PC-9 (cell line): ENCODE data around the gene SH3TC1. TPM values are rescaled to one million over a fixed set of nuclear protein-coding genes. Genes with fewer than 3 reads are reported as not detected.

Experiments used
- BruUV-seq: library from RNA; stranded (reverse); fragments of 400-500 nt; replicated peaks from 2 replicates; lab custom pipeline; 2021; lab: Mats Ljungman, UMichigan
- CTCF ChIA-PET: fragments of 300-600 bp; sonication (Branson Sonifier 250); formaldehyde crosslinking; loops from one replicate; lab custom pipeline; 2022; ENCODE audit warnings: antibody characterized with exemption; lab: Charles Lee
- POLR2A ChIA-PET: fragments of 300-600 bp; sonication (Branson Sonifier 250); formaldehyde crosslinking; loops from one replicate; lab custom pipeline; 2022; ENCODE audit warnings: antibody characterized with exemption; ENCODE audit not compliant: unreplicated experiment; lab: Charles Lee
- DNase-seq, 2 experiments: peaks; one replicate each; pipeline versions ENCODE4 v3.0.0 to v3.0.0-alpha.2; 2015 to 2022; ENCODE audit warnings: mixed read lengths in 1 of 2
- H2AFZ ChIP-seq: fragments of 200-600 bp; sonication (generic); 2 replicates; pipeline ENCODE4 v1.8.1; 2017; ENCODE audit warnings: antibody characterized with exemption
- H3F3A ChIP-seq: fragments of 200-600 bp; sonication (generic); 2 replicates; pipeline ENCODE4 v1.8.1; 2017; ENCODE audit warnings: antibody characterized with exemption, mild to moderate bottlenecking, low read depth; ENCODE audit not compliant: insufficient read depth
- H3K27ac ChIP-seq: fragments of 200-600 bp; sonication (generic); 2 replicates; pipeline ENCODE4 v1.6.1; 2016; ENCODE audit warnings: mixed run types
- H3K27me3 ChIP-seq: fragments of 200-600 bp; sonication (generic); 2 replicates; pipeline ENCODE4 v1.6.1; 2016; ENCODE audit warnings: low read depth, mixed run types; ENCODE audit not compliant: insufficient read depth
- H3K36me3 ChIP-seq: fragments of 200-600 bp; sonication (generic); 2 replicates; pipeline ENCODE4 v1.6.1; 2016; ENCODE audit warnings: low read depth, mixed run types
- H3K4me1 ChIP-seq: fragments of 200-600 bp; sonication (generic); replicated peaks from 2 replicates; pipeline ENCODE4 v1.6.1; 2016; ENCODE audit warnings: mixed run types; ENCODE audit not compliant: insufficient read depth
- H3K4me2 ChIP-seq: fragments of 200-600 bp; sonication (generic); 2 replicates; pipeline ENCODE4 v1.6.1; 2017; ENCODE audit warnings: mixed run types
- H3K4me3 ChIP-seq: fragments of 200-600 bp; sonication (generic); 2 replicates; pipeline ENCODE4 v1.6.1; 2016; ENCODE audit warnings: mixed run types
- H3K79me2 ChIP-seq: fragments of 200-600 bp; sonication (generic); 2 replicates; pipeline ENCODE4 v1.6.1; 2017; ENCODE audit warnings: low read depth, mixed run types
- H3K9me2 ChIP-seq: fragments of 200-600 bp; sonication (generic); 2 replicates; pipeline ENCODE4 v1.8.1; 2017; ENCODE audit warnings: mild to moderate bottlenecking; ENCODE audit not compliant: insufficient read depth
- H3K9me3 ChIP-seq: fragments of 200-600 bp; sonication (generic); 2 replicates; pipeline ENCODE4 v1.8.1; 2016; ENCODE audit warnings: low read depth; ENCODE audit not compliant: insufficient read depth
- H4K20me1 ChIP-seq: fragments of 200-600 bp; sonication (generic); 2 replicates; pipeline ENCODE4 v1.8.1; 2017; ENCODE audit not compliant: insufficient read depth
- EZH2 ChIP-seq: fragments of 200-600 bp; sonication (generic); IDR thresholded peaks from 2 replicates; pipeline ENCODE4 v1.8.0; 2017; ENCODE audit warnings: antibody characterized with exemption, low read depth
- intact Hi-C: fragments of 100-400 bp; cut with micrococcal nuclease; formaldehyde crosslinking; loops from one replicate; pipeline ENCODE4 v1.10.0; 2022; ENCODE audit not compliant: unreplicated experiment
- total RNA-seq: library from RNA; stranded (reverse); gene quantifications from 2 replicates; pipeline ENCODE4 v1.2.3, GENCODE V29; 2021
- TF ChIP-seq, protein P1 (sequence below): fragments of 200-600 bp; sonication (generic); conservative IDR thresholded peaks from 2 replicates; pipeline ENCODE4 v1.6.1; 2017; ENCODE audit warnings: mixed run types, antibody characterized with exemption, mild to moderate bottlenecking, moderate library complexity

Gene SH3TC1
- total RNA-seq, 1 experiment from 2014 or later = 5.2 TPM

DNA sequence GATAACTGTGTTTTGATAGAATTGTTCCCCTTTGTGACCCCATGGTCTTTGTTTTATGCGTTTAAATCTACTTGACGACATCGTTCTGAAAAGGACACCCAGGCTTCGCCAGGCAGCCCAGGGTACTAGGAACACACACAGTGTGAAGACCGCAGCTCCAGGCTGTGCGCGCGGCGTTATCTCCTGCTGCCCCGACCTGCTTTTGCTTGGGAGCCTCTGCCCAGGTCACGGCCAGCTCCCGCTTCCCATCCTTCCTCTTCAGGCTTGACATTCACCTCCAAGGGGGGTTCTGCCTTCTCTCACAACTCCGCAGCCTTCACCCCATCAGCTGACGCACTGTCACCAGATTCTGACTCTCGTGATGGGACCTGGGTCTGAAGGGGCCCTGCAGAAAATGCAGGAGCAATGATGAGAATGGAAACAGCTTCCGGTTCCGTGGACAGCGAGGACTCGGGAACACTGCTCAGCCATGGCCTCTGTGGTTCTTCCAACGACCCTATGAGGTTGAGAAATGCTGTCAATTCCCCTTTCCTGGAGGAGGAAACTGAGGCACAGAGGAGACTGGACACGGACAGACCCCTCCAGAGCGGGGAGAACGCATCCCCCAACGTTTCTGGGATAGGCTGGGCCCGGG lies 69.9 kb downstream of the SH3TC1 start:
- ChIA-PET POLR2A (interaction anchor here (0.5 kb wide), 1 partner anchor 467 kb away, joined by 3 read pairs; no protein-coding TSS in a partner anchor), CTCF (no interaction called here)
- DNase-seq = no peak
- H3K4me3 ChIP-seq = no peak overlapping the region
- no peaks in the 10 kb centered on the region for H3K9me2 ChIP-seq
- no peaks in the 10 kb centered on the region for H3K79me2 ChIP-seq
- no peaks in the 10 kb centered on the region for H3K9me3 ChIP-seq
- peaks cover 23% of the 10 kb centered on the region for H3K27me3 ChIP-seq
- TF ChIP-seq, protein P1, sequence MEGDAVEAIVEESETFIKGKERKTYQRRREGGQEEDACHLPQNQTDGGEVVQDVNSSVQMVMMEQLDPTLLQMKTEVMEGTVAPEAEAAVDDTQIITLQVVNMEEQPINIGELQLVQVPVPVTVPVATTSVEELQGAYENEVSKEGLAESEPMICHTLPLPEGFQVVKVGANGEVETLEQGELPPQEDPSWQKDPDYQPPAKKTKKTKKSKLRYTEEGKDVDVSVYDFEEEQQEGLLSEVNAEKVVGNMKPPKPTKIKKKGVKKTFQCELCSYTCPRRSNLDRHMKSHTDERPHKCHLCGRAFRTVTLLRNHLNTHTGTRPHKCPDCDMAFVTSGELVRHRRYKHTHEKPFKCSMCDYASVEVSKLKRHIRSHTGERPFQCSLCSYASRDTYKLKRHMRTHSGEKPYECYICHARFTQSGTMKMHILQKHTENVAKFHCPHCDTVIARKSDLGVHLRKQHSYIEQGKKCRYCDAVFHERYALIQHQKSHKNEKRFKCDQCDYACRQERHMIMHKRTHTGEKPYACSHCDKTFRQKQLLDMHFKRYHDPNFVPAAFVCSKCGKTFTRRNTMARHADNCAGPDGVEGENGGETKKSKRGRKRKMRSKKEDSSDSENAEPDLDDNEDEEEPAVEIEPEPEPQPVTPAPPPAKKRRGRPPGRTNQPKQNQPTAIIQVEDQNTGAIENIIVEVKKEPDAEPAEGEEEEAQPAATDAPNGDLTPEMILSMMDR = no peak
- no peak for TF ChIP-seq EZH2
- intact Hi-C loops = loop anchor here (5.0 kb wide), 2 partner anchors 48 to 88 kb away; no protein-coding TSS in a partner anchor
- BruUV-seq = no TSS peak
- no peaks in the 10 kb centered on the region for H3K4me1 ChIP-seq
- H2AFZ ChIP-seq = no peak overlapping the region
- no peak overlapping the region for H3K4me2 ChIP-seq
- H4K20me1 ChIP-seq = no peaks in the 10 kb centered on the region
- H3F3A ChIP-seq = no peaks in the 10 kb centered on the region
- H3K27ac ChIP-seq = no peak overlapping the region
- H3K36me3 ChIP-seq = no peaks in the 10 kb centered on the region

DNA sequence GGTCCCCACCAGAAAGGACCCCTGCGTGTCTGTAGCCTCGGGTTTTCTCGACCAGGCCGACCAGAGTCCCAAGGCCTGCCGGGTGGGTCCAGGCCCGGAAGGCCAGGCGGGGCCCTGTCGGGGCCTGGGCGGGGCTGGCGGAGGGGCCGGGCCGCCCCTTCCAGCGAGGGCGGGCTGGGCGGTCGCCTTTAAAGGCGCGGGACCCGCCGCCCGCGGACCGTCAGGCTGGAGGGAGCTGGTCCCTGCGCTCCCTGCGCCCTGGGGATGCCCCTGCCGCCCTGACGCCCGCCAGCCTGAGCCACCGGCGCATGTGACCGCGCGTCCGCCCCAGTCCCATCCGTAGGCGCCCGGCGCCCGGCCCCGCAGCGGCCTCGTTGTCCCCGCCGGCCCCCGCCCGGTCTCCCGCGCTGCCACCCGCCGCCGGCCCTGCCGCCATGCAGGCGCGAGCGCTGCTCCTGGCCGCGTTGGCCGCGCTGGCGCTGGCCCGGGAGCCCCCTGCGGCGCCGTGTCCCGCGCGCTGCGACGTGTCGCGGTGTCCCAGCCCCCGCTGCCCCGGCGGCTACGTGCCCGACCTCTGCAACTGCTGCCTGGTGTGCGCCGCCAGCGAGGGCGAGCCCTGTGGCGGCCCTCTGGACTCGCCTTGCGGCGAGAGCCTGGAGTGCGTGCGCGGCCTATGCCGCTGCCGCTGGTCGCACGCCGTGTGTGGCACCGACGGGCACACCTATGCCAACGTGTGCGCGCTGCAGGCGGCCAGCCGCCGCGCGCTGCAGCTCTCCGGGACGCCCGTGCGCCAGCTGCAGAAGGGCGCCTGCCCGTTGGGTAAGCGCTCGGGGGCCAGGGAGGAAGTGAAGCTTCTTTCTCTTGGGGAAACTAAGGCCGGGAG lies 70.7 kb downstream of the SH3TC1 start, which contains the start of gene HTRA3:
HTRA3 (plus strand) TSS at position 220 of the 883 bp plus-strand sequence; CDS start at position 435, 215 bp downstream.
- DNase-seq = peak in 1 of 2 experiments; percentile 53
- peak within 1 kb of the TSS; percentile 44; the same call in 1 of the 2 replicates for H3K4me2 ChIP-seq
- CTCF ChIA-PET = interaction anchor here (0.6 to 0.7 kb wide), 2 partner anchors 34 to 138 kb away, joined by 3 to 14 read pairs; no protein-coding TSS in a partner anchor
- no peaks in the 10 kb centered on the region for H3K79me2 ChIP-seq
- H3K9me3 ChIP-seq = no peaks in the 10 kb centered on the region
- no peaks in the 10 kb centered on the region for H4K20me1 ChIP-seq
- H3F3A ChIP-seq = no peaks in the 10 kb centered on the region
- intact Hi-C loops = loop anchor here (5.0 kb wide), 2 partner anchors 48 to 88 kb away; no protein-coding TSS in a partner anchor
- BruUV-seq = no TSS peak
- peaks cover 23% of the 10 kb centered on the region for H3K27me3 ChIP-seq
- POLR2A ChIA-PET = interaction anchor here (0.6 kb wide), 2 partner anchors 123 to 131 kb away, joined by 3 to 4 read pairs; no protein-coding TSS in a partner anchor
- H3K4me3 ChIP-seq = no peak within 1 kb of the TSS; the same call in 1 of the 2 replicates
- H3K9me2 ChIP-seq = no peaks in the 10 kb centered on the region
- H3K27ac ChIP-seq = no peak within 1 kb of the TSS
- no peaks in the 10 kb centered on the region for H3K36me3 ChIP-seq
- TF ChIP-seq, protein P1 = no peak
- peak; percentile 94 for TF ChIP-seq EZH2
- H3K4me1 ChIP-seq = no peaks in the 10 kb centered on the region
- no peak within 1 kb of the TSS for H2AFZ ChIP-seq

DNA sequence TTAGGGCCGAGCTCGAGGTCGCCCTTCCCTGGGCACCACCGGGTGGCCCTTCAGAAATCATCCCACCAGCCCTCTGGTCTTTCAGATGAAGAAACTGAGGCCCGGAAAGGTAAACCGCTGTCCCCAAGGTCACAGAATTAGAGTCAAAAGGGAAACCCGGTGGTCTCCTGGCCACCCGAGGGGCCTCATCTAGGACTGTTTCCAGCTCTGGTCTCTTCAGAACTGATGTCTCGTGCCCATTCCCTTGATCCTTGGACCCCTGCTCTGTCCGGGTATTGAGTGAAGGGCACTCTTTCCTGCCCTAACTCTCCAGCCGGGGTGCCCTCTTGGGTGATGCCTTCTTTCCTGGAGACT lies 71.3 kb downstream of the SH3TC1 start:
- CTCF ChIA-PET = no interaction called here
- TF ChIP-seq EZH2 = no peak
- TF ChIP-seq, protein P1 = no peak

More for the DNA sequence above, 71.3 kb downstream of the SH3TC1 start:
- no peak for DNase-seq
- Histone ChIP-seq H3K27me3 (peaks cover 23% of the 10 kb centered on the region), H3K9me2 (no peaks in the 10 kb centered on the region), H3K4me3 (no peak overlapping the region; the same call in 1 of the 2 replicates), H4K20me1 (no peaks in the 10 kb centered on the region), H3K9me3 (no peaks in the 10 kb centered on the region), H3K36me3 (no peaks in the 10 kb centered on the region), H3K4me2 (peak overlapping the region; percentile 44; the same call in 1 of the 2 replicates), H3F3A (no peaks in the 10 kb centered on the region), H3K79me2 (no peaks in the 10 kb centered on the region), H3K4me1 (no peaks in the 10 kb centered on the region), H3K27ac (no peak overlapping the region), H2AFZ (no peak overlapping the region)
- BruUV-seq = TSS peak; percentile 43
- intact Hi-C loops = no loop called here
- POLR2A ChIA-PET = no interaction called here
